GM18511 (cell line): ENCODE data around the gene RPL28.
"Not testable (repeated sequence)": the region's sequence is repeated elsewhere in the genome, so short reads cannot be mapped to it uniquely, and the experiment has no call there.

ENCODE experiments used
- ATAC-seq: cut with Tn5 transposase; IDR thresholded peaks from one replicate; pipeline ENCODE4 v1.9.1; 2021; ENCODE audit warnings: mild to moderate bottlenecking, moderate library complexity; ENCODE audit not compliant: unreplicated experiment

RPL28 gene

DNA sequence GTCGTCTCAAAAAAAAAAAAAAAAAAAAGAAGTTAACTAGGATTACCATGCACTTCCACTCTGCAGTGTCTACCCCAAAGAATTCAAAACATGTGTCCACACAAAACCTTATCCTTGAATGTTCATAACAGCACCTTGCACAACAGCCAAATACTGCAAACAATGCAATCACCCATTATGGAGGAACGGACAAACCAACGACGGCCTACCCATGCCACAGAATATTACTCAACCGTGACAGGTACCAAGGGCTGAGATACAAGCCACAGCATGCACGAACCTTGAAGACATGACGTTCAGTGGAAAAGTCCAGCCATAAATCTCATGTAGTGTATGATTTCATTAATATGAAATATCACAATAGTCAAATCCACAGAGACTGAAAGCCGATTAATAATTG lies 60.3 kb downstream of the RPL28 start:
- ATAC-seq = no peak

DNA sequence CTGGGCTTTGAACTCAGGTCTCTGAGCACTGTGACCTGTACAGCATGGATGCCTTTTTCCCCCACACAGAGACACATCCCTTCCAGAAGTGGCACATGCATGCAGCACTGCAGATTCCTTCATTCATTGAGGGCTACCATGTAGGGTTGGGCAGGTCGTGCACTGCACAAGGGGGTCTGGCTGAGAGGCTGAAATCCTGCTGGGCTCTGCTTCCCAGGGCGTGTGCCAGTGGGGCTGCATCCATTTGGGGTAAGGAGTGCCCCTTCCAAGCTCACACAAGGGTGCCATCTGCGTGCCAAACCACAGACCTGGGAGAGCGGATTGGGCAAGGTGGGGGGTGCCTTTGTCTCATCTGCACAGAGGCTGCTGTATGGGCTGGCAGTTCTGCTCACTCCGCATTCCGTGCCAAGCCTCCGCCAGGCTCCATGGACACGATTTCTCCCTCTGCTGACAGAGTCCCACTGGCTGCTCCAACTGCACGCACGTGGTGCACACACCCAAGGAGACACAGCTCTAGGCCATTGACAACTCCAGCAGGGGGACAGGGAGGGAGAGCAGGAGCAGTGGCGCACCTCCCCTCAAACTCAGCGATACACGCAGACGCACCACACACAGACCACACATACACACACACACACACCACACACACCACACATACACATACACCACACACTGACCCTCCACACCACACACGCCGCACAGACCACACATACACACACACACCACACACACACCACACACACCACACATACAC lies 61.9 kb downstream of the RPL28 start:
- no peak for ATAC-seq

DNA sequence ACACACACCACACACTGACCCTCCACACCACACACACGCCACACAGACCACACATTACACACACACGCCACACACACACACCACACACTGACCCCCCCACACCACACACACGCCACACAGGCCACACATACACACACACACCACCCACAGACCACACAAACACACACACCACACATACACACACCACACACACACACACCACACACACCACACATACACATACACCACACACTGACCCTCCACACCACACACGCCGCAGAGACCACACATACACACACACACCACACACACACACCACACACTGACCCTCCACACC lies 62.4 kb downstream of the RPL28 start:
- not testable (repeated sequence) for ATAC-seq

DNA sequence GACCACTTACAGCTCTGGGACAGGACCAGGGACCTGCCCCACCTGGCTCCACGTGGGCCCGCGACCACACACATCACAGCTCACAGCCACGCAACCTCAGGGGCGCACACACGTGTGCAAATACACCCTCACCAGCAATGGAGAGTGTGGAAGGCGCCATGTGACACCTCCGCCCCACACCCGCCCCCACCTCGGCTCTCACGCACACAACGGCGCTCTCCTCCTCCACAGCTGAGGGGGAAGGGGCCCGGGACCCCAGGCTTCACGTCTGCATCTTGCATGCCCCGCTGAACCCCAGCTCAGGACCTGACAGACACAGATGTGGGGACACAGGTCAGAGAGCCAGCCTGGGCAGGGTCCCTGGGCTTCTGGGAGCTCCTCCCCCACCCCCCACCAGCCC lies 63.7 kb downstream of the RPL28 start:
- no peak for ATAC-seq

DNA sequence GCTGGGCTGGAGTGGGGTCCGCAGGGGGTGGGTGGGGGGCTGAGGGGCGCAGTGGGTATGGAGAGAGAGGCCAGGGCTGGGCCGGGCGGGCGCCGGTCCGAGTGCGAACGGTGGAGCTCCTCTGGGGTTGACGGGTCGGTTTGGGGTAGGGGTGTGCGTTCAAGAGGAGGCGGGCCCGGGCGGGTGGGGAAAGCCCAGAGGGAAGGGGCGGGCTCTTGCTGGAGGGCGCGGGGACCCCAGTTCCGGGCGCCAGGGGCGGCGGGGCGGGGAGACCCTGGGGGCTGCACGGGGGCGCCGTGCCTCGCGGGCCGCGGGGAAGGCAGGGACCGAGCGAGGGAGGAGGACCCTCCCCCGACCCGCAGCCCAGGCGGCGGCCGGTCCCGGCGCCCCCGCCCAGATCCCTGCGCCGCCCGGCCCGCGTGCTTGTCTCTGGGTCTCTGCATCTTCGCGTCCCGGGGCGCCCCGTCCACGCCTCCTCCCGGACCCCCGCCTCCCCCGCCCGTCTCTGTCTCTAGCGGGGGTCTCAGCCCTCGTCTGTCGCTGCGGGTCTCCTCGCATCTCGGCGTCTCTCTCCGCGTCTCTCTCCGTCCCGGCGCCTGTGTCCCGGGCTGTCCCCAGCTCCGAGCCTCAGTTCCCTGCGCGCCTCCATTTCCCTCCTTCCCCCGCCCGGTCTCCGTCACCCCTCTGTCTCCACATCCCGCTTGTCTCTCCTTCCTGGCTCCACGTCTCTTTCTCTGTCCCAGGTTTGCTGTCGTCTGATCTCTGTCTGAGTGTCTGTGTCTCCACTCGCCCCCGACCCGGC lies 65.6 kb downstream of the RPL28 start:
- no peak for ATAC-seq

DNA sequence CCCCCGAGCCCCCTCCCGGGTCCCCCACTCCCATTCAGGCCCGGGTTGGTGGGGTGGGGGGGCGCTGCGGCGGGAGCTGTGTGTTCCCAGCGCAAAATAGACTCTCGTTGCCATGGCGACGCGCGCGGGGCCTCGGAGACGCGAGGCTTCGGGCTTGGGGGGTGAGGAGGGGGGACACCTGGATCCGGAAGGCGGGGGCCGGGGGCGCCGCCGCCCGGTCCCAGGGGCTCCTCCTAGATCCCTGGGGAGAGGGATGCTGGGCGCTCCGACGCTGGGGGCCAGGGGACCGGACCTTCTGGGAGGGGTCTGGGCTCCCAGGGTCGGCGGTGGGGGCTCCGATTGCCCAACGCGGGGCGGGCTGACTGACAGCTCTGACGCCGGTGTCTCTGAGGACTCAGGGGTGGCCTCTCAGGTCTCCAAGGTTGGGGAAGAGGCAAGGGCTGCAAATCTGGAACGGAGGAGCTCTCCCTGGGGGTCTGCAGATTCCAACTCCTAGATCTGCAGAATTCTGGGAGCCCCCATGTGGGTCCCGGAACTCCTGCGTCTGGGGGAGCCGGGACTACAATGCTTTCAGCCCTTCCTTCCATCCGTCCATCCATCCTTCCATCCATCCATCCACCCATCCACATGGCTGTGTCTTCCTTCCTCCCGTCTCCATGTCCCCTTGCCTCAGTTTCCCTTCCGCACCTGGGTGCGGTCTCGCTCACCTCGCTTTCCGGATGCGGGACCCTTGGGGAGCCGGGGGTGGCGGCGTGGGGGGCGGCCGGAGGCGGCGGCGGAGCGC lies 66.4 kb downstream of the RPL28 start:
- no peak for ATAC-seq
